Cerebellar cortex (tissue), 1 donor: ENCODE measurements around the gene SCN5A.

ENCODE experiments used
- DNase-seq: peaks from one replicate; pipeline ENCODE4 v3.0.0-alpha.2; 2015; ENCODE audit warnings: low spot score

SCN5A gene

DNA sequence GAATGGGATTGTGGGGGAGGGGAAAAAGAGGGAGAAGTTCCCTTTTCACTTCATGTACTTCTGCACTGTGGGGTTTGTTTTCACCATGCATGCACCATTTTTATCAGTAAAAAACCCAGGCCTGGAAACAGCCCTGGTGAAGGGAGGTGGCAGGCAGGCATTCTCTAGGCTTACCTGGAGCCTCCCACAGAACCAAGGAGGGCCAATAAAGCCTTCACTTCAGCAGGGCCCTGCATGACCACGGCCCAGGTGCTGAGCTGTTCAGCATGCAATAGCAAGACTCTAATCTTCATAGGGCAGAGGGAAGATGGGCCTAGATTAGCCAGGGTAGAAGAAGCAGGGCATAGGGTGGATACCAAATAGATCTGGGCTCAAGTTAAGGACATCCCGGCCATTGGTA is 49.6 kb downstream of the SCN5A start:
- DNase-seq: no peak

DNA sequence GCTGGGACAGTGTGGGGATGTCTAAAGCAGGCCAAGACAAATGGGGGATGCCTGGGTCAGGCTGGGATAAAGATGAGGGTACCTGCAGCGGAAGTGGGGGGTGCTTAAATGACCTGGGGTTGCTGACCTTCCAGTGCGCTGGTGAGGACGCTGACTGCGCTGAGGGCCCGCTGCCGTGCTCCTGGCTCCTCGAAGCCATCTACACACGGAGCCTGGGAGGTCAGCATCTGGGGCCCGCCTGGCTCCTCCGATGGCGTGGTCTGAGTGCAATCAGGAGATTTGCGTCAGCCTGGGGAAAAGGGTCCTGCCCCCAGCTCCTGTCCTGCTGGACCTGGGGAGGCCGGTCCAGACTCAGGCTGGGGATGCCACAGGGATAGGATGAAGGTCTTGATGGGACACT is 50.7 kb downstream of the SCN5A start:
- no peak for DNase-seq

DNA sequence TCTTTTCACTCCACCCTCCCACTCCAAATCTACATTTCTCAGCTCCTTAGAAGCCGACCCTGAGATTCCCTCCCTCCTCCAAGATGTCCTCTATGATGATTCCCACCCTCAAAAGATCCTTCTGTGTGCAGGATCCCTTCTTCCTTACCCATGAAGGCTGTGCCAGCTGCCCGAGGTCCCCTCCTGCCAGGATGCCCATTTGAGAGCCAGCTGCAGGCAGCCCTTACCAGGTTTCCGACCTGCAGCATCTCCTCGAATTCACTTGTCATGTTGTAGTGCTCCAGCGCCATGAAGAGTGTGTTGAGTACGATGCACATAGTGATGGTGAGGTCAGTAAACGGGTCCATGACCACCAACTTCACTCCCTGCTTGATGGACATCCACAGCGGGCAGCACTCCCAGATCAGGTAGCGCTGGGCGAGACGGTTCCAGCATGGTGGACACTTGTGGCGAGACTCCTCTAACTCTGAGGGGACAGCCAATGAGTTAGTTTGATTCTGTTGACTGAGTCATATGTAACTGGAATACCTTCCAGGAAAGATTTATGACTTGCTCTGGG is 51.9 kb downstream of the SCN5A start:
- no peak for DNase-seq

GRCh38 chr3:38595393-38595792 is 54.1 kb downstream of the SCN5A start:
- no peak for DNase-seq

GRCh38 chr3:38590521-38590920 is 59.0 kb downstream of the SCN5A start:
- no peak for DNase-seq

DNA sequence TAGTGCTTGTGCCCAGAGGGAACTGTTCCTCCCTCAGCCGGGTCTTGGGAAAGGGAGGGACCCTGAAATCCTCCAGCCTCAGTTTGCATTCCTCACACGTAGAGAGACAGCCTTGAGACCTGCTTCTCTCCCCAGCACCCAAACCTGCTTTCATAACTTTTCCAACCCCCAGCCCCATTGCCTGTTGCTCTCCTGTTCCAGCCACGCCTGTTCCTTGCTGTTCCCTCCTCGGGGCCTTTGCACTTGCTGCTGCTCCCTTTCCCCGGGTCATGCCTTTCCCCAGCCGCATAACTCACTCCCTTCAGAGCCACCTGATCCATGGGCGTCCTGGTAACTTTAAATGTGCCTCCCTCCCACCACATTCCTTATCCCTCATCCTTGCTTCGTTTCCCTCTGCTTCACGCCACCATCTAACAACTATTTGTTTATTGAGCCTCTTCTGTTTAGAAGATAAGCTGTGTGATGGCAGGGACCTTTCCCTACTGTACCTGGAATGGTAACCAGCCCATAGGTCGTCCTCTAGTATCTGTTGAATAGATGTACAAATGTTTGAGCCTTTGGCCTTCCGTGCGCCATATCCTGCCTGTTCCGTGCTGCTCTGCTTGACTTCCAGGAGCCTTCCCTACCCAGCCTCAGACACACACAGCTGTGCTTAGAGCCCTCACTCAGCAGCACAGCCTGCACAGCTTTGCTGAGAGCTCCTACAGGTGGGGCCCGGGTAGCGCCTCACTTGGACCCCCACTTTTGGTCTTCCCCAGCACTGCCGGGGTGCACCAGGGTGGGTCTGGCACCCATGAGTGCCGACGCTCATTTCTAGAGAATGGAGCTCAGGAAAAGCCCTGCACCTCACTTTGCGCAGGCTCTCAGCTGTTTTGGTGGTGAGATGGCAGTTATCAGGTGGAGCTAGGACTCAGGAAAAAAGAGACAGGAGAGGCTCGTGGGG is 60.2 kb downstream of the SCN5A start:
- DNase-seq: no peak

DNA sequence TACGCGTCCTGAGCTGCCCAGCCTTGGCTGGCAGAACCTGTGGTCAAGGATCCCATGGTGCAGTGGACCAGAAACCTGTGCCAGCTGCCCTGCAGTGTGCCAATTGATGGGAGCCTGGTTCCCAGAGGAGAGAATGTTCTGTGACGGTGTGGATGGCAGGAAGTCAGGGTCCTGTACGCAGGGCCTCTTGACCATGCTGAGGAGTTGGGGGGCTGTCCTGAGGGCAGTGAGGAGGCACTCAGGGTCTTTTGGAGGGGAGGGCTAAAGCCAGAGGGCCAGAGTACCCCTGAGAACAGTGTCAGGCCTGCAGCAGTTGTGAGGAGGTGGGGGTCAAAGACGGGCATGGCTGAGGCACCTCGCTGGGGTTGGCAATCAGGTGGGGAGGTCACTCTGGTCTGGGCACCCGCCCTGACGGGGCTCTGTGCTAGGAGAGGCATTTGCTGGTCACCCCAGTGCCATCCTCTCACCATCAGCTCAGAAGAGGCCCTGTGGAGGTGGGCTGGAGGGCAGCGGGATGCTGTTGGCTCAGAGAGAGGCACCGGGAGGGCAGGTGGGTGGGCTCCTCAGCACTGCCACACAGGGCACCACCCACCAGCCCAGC is 61.0 kb downstream of the SCN5A start:
- no peak for DNase-seq

DNA sequence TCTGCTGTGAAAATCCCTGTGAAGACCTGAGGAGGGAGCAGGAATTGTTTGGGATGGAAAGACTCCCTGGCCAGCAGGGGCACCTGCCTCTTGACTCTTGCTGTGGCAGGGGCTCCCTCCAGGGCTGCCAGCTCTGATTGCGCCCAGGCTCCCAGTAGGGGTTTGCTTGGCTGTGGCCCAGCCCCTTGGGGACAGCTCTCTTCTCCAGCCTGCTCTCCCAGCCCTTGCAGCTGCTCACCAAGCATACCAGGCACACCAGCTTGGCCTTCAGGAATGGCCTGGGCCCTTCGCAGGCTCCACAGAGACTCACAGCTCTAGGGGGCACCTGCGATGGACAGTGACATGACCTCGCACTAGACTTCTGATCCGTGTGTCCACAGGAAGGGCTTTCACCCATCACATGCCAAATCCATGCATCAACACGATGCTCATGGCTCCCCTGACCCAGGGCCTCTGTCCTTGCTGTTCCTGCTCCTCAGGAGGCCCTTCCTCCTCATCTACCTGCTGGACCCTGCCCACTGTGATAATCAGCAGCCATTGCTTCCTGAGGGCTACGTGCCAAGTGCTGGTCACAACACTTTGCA is 61.8 kb downstream of the SCN5A start:
- no peak for DNase-seq

DNA sequence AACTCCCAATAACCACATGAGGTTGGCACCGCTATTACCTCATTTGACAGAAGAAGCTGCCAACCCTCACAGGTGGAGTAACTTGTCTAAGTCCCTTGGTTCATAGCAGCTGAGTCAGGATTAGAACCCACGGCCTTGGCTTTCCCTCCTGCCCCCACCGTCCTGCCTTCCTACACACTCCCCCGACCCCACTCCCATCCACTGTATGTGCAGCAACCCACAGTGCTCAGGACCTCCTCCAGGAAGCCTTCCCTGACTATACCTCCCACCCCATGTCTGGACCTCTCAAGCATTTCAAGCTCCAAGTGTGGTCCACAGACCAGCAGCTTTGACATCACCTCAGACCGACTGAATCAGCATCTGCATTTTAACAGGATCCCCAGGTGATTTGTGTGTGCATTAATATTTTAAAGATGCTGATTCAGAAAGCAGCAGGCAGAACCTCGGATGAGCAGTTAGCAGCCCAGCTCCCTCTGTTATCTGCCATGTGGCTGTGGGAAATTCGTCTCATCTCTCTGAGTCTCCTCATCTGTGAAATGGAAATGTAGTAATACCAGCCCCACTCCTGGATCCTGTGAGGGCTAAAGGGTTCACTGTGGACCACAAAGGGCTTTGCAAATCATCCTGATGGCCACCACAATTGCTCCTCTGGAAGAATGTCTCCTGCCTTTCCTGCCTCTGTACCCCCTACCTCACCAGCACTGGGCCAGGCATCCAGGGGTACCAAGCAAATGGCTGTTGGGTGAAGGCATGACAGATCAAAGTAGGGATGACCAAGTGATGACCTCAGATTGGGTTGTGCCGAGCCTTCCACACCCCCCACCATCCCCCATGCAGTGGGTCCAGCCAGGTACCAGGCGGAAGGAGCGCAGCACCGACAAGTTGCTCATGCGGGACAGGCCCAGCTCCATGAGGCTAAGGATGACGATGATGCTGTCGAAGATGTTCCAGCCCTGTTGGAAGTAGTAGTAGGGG is 62.7 kb downstream of the SCN5A start:
- DNase-seq: no peak

DNA sequence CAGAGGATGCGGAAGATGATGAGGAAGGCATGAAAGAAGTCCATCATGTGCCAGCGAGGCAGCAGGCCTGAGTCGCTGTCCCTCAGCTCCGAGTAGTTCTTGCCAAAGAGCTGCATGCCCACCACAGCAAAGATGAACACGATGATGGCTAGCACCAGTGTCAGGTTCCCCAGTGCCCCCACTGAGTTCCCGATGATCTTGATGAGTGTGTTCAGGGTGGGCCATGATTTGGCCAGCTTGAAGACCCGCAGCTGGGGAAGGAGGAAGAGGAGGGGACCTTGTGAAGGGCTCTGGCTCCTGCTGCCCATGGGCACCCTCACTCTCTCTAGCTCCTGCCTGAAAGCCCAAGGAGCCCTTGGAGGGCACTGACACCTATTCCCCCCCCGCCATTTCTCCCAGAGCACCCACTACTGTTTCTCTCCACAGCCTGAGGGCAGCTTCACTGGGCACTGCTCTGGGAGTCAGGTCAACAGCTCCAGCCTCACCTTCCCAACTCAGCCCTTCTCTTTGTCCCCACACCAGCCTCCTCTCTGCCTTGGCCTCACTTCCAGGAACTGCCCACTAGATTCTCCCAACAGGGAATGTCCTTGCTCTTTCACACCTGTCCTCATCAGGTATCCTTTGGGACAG is 63.6 kb downstream of the SCN5A start:
- DNase-seq: no peak

DNA sequence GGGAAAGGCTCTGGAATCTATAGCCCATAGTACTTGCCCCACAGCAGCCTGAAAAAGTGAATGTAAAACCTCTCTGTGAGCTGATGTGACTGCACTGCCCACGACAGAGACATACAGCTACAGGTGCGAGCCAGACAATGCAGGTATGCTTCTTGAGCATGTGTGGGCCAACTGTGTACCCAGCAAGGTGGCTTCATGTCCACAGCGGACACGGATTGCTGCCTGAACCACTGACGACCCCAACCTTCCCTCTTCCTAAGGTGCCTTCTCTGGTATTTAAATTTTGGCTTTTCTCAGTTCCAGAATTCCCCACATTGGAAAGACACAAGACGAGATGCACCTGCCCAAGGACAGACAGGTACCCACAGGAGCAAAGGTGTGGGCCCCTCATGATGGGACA is 65.8 kb downstream of the SCN5A start:
- DNase-seq: no peak

GRCh38 chr3:38582941-38583645 is 66.4 kb downstream of the SCN5A start:
- DNase-seq: no peak

DNA sequence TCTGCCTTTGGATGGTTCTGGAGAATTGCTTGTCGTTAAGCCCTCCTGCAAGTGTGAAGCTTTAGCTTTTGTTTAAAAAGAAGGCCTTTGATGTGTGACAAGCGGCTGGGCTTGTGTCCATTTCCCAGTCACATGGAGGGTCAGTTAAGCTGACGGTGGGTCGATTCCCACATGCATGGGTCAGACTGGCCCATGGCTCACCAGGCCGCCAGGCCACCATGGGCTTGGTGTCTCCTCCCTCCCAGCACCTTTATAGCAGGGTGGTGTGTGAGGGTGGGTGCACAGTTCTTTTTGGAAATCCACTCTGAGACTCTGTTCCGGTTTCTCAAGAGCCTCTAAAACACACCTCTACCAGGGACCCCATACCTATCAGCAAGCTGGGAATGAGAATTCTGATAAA is 67.2 kb downstream of the SCN5A start:
- no peak for DNase-seq

DNA sequence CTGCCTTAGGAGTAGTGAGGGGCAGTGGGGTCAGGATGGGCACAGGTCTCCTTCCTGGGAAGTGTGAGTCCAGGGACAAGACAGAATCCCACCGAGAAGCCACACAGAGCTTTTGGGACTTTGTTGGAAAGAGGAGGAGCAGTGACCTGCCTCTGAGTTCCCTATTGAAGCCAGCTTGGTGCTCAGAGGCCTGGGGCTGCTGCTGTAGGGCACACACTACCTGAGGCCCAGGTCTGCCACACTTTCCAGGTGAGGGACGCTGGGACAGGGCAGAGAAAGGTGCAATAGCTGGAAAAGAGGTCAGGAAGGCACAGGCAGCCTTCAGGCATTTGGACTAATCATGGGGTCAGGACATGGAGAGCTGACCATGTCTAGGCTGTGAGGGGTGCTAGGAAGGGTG is 67.7 kb downstream of the SCN5A start:
- no peak for DNase-seq

- no peak for DNase-seq
Observed at GRCh38 chr3:38580450-38581382, 68.8 kb downstream of the SCN5A start.

- DNase-seq: no peak
Observed at GRCh38 chr3:38579551-38580449, 69.7 kb downstream of the SCN5A start.

DNA sequence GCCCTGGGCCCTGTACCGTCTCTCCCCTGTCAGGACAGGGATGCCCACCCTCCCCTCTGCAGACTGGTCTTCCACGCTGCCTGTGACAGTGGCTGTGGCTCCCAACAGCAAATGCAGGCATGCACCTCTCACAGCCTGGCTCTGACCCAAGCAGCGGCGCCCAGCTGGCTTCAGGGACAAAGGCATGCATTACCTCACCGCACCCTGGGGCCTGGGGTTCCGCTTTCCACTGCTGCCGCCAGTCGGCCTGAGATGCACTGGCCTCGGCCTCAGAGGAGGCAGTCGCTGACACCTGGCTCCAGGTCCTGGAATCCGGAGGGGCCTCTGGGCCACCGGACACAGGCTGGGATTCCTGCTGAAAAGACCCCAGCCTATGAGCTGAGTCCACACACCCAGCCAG is 70.3 kb downstream of the SCN5A start:
- no peak for DNase-seq

DNA sequence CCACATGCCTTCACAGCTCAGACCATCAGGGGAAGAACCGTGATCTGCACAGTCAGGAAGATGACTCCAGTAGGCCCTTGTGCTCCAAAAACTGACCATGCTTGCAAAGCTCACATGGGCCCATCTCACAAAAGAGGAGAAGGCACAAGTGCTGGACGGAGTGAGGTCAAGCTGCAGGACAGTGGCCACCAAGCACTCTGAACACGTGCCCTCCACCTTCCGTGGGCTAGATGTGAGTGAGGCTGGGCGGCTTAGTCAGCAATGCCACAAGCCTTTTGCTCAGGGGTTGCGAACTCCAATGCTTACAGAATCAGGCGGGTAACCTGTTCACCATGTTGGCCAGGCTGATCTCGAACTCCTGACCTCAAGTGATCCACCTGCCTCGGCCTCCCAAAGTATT is 70.9 kb downstream of the SCN5A start:
- no peak for DNase-seq
